GM18519 (cell line): ENCODE results near the gene PMM2.

Experiments
- ATAC-seq: cut with Tn5 transposase; IDR thresholded peaks from one replicate; pipeline ENCODE4 v1.9.1; 2021; ENCODE audit warnings: mild to moderate bottlenecking, moderate library complexity; ENCODE audit not compliant: unreplicated experiment, low FRiP score

The PMM2 gene

DNA sequence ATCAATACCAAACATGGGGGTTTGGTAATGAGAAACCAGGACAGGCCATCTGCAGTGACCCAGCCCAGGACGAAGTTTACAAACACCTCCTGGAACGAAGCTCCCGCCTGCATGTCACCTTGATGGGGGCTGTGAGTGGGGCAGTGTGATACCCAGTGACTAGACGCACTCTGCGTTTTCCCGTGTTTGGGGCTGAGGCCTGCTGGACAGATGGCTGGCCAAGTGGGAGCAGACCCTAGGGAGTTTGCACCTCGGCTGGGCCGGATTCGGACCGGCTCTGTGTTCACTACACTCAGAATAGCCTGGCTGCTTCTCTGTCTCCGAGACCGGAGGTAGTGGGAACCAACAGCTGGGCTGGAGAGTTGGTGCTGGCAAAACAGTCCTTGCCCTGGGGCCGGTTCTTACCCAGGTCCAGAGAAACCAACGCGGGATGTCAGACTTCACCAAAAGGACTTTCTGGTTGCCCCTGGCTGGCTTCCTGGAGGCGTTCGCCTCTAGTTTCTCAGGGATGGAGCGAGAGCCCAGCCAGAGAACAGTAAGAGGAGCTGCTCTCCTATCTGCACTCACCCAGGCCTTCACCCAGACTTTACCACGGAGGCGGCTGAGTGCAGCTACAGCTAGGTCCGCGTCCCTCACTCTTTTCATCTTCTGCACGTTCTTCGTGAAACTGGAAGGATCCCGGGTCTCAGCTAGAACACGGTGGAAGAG lies 50.7 kb downstream of the PMM2 start:
- no peak for ATAC-seq

- ATAC-seq = no peak
These were observed 51.3 kb downstream of the PMM2 start for GRCh38 chr16:8848939-8849391.

GRCh38 chr16:8849411-8850011 lies 51.9 kb downstream of the PMM2 start:
- ATAC-seq = no peak

DNA sequence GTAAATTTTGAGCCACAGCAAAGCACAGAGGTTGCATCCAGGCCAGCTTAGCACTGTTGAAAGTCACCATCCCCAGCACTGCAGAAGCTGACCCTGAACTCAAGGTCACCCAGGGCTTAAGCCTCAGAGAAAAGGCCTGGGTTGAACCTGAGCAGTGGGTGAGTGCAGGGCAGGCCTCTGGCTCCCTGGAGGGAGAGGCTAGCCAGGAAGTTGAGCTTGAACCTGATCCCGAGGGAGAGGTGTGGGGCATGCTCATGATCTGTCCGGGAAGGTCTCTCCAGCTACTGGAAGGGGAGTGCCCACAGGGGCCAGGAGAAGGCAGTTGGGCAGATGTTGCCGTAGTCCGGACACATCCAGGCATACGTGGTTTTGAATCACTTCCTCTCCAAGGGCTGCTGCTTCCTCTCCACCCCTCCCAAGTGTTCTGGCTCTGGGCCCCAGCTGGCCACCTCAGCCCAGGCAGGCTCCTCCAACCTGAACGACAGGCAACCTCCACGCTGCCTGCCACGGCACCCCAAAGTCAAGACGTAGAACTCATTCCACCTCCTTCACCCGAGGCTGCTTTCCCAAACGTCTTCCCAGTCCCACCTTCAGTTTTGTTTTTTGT lies 52.7 kb downstream of the PMM2 start:
- ATAC-seq = no peak

GRCh38 chr16:8851761-8852403 lies 54.2 kb downstream of the PMM2 start:
- ATAC-seq = no peak

DNA sequence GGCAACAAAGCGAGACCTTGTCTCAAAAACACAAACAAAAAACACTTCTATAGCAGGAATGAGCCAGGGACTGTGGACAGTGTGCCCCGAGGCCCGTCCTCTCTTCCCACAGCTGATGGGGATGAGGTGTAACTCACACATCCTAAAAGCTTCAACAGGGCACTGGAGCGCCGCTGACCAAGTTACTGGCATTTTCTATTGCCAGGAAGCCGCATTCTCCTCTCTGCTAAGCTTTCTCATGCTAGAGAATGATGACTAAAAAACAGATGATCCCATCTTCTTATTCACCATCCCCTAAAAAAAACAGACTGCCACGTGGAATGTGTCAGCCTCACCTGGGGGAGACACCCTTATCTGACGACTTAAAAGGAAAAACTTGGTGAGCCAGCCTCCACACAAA lies 54.9 kb downstream of the PMM2 start:
- no peak for ATAC-seq

- no peak for ATAC-seq
These were observed 55.5 kb downstream of the PMM2 start for GRCh38 chr16:8853150-8853549.

DNA sequence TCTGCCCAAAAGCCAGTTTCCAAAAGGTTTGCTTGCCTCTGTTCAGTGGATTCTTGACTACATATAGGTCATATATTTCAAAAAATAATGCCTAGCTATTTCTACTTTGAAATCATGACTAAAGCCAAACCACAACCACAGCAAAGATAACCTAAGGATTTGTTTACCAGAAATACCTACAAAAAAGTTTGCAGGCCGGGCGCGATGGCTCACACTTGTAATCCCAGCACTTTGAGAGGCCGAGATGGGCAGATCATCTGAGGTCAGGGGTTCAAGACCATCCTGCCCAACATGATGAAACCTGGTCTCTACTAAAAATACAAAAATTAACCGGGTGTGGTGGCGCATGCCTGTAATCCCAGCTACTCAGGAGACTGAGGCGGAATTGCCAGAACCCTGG lies 56.0 kb downstream of the PMM2 start:
- no peak for ATAC-seq

- ATAC-seq = no peak
These were observed 56.8 kb downstream of the PMM2 start for GRCh38 chr16:8854298-8854948.

DNA sequence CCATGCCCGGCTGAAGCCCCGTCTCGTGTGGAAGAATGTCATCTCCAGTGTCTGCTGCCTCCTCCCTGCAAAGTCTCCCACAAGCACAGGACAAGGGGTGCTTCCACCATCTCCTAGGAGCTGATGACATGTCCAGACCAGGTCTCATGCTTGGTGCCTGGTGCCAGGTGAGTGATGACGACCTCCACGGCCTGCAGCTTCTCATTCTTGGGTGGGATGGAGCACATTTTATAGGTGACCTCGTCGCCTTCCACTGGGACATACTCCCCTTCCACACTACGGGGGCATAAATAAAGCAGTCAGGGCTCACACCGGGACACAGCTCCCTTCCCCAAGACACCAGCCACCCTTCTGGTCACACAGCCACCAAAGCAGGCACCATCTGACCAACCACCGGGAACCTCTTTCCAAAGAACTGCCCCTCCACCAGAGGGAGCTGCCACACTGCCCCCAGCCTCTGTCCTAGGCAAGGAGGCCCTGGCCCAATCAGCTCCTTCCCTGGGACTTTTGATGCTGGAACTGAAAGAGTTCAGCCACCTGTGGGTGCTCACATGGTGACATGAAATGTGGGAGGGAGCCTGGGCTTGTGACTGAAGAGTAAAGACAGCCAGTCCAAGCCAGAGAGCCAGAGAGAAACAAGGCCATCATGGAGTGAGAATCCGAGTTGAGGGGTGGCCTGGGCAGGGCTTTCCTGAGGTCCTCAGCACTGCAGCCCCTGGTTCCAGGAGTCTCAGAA lies 57.6 kb downstream of the PMM2 start:
- ATAC-seq = no peak

DNA sequence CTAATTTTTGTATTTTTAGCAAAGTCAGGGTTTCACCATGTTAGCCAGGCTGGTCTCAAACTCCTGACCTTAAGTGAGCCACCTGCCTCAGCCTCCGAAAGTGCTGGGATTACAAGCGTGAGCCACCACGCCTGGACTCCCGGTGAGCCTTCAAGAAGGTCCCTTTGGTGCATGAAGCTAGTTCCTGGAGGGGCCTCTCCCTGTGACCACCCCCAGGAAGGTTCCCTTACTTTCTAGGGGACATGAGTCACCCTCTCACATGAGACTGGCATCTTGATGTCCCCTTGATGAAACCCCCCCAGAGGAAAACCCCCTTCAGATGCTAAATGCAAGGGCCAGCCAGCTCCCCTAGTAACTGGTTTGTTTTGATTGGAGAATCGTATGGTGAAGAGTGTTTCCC lies 58.3 kb downstream of the PMM2 start:
- no peak for ATAC-seq

GRCh38 chr16:8858994-8859912 lies 61.6 kb downstream of the PMM2 start:
- ATAC-seq = no peak

DNA sequence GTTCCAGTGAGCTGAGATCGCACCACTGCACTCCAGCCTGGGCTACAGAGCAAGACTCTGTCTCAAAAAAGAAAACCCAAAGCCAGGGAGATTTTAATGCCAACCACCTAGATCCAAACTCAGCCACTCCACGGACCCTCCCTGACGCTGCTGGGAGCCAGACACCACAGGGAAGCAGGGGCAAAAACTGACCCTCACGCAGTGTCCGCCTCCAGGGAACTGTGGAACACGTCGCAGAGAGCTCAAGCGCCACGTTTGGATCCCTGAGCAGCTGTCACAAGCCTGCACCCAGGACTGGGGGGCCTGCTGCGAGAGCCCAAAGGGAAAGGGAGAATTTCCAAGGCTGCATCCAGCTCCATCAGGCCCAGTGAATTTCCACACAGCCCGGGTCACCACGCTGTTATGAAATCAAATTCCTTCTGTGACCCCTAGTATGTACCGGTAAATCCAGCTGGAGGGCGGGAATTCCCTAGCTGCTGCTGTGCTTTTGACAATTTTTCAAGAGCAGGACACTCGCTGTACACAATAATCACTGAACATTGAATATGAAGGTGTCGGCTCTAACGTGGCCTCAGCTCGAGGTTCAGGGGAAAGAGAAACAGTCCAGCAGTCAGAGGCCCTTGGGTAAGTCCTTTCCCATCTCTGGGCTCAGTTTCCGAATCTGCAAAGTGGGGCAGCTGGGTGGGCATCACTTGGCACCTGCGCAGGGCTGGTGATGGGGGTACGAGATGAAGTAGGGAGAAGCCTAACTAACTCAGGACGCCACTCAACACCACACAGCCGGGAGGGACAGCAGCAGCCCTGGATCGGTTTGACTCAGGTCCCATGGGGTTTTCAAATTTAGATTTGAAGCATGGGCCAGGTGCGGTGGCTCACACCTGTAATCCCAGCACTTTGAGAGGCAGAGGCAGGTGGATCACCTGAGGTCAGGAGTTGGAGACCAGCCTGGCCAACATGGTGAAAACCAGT lies 62.6 kb downstream of the PMM2 start:
- no peak for ATAC-seq

- ATAC-seq = no peak
These were observed 64.1 kb downstream of the PMM2 start for GRCh38 chr16:8861563-8862308.

DNA sequence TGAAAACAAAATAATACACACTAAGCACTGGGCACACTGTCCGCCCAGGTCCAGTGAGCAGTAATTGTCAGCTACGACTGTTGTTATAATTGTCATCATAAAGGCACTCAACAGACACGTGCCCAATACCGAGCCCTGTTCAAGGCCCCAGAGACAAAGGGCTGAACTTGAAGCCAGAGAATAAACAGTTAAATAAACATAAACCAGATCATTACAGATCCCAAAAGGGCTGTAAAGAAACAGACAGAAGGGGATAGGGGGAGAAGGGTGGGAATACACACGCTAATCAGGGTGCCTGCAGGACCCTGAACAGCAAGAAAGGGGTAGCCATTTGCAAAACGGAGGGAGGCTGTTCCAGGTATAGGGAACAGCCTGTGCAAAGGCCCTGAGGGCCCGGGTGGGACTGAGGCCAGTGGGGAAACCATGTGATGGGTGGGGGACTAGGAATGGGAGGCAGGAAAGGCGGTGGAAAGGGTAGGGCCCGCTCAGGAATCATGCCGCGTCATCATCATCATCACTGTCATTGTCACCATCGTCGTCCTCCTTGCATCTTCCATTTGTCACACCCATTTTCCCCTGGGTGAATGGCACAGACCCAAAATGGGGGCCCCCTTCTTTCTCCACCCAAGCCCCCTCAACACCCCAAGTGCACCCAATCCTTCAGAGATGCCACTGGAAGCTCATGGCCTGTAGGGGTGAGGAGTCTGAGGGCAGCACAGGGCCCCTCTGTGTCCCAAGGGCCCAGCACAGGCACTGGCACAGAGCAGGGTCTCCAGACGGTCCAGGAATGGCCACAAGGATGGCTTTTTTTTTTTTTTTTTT lies 64.9 kb downstream of the PMM2 start:
- no peak for ATAC-seq

DNA sequence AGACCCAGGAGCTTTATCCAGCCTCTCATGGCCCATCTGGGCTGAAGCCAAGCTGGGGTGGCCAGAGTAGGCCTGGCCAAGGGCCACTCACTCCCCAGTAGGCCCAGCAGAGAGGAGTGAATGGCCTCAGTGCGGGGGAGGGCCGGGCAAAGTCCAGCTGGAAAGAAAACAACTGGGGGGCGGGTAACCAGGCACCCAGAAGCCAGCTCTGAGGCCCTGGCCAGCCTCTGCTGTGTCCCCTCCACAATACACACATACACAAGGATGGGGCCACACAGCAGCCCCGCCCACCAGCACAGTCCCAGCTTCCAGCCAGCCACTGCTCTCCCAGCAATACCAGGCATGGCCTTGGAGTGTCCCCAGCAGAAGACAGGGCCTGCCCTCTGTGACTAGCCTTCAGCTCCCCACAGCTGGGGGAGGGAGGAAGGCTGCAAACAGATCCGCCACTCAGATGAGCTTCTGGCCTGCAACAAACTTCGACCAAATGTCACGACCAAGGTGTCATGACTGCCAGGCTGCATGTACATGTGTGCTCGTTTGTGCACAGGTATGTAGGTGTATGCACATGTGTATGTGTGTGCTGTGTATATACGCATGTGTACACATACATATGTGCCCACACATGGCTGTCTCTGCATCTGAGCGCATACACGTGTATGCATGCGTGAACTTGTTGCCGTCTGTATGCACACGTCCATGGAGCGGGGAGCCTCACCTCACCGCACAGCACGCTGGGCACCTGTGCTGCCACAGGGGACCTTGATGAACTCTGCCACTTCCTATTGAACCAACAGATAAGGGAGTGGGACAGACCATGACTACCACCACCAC lies 66.2 kb downstream of the PMM2 start:
- ATAC-seq = no peak
